HCT116 (cell line): Measurements from ENCODE around the gene SLC16A12. TPM values are rescaled to one million over a fixed set of nuclear protein-coding genes. Genes with fewer than 3 reads are reported as not detected.

Experiments
- ATAC-seq: fragments of 200-7000 bp; cut with Tn5 transposase; 2 replicates; pipeline ENCODE4 v1.9.1; 2020; ENCODE audit warnings: mild to moderate bottlenecking, moderate library complexity
- BruUV-seq: library from RNA; stranded (reverse); fragments of 400-500 nt; replicated peaks from 2 replicates; lab custom pipeline; 2021; lab: Mats Ljungman, UMichigan
- CTCF ChIA-PET: fragments of 300-600 bp; sonication (Branson Sonifier 250); formaldehyde crosslinking; loops from one replicate; lab custom pipeline; 2021; ENCODE audit warnings: antibody characterized with exemption; lab: Charles Lee
- POLR2A ChIA-PET: fragments of 300-600, 350-600 bp; sonication (Branson Sonifier 250); formaldehyde crosslinking; loops from one replicate; lab custom pipeline; 2021; ENCODE audit warnings: antibody characterized with exemption; lab: Charles Lee
- RAD21 ChIA-PET, 2 experiments: fragments of 300-600 bp; sonication (Branson Sonifier 250); formaldehyde crosslinking; loops; one replicate each; lab custom pipeline; 2023; ENCODE audit warnings: low total read pairs in 2 of 2; ENCODE audit not compliant: uncharacterized antibody in 2 of 2, unreplicated experiment in 2 of 2, low non-redundant PET in 1 of 2; lab: Charles Lee
- DNase-seq: peaks from one replicate; pipeline ENCODE4 v3.0.0-alpha.2; 2010; ENCODE audit warnings: low read depth, low spot score
- H2AFZ ChIP-seq: fragments of 200-600 bp; shearing (Covaris generic), sonication (generic); 2 replicates; pipeline ENCODE4 v1.6.1; 2017; ENCODE audit warnings: low read depth, mixed run types, mixed read lengths, antibody characterized with exemption, low read length; ENCODE audit not compliant: poor library complexity, severe bottlenecking
- H3K27ac ChIP-seq: 2 replicates; pipeline ENCODE4 v1.5.1; 2012; ENCODE audit warnings: low read depth, low read length
- H3K27me3 ChIP-seq: fragments of 200-600 bp; sonication (generic); 2 replicates; pipeline ENCODE4 v1.6.1; 2016; ENCODE audit warnings: mixed run types, low read length, mixed read lengths; ENCODE audit not compliant: insufficient read depth
- H3K36me3 ChIP-seq, 2 experiments: fragments of 200-500 bp in 1 of 2; fragments of 200-600 bp in 1 of 2; sonication (Bioruptor generic) in 1 of 2; sonication (generic) in 1 of 2; 2 replicates each; pipeline versions ENCODE4 v1.5.1 to v1.6.1; 2014 to 2016; ENCODE audit warnings: low read length in 2 of 2, inconsistent platforms in 1 of 2, mixed read lengths in 1 of 2, mixed run types in 1 of 2; ENCODE audit not compliant: insufficient read depth in 2 of 2, control insufficient read depth in 1 of 2
- H3K4me1 ChIP-seq, 2 experiments: fragments of 200-600 bp in 1 of 2; sonication (generic) in 1 of 2; 2 replicates each; pipeline versions ENCODE4 v1.5.1 to v1.6.1; 2012 to 2017; ENCODE audit warnings: low read length in 2 of 2, inconsistent platforms in 1 of 2, mild to moderate bottlenecking in 1 of 2, mixed read lengths in 1 of 2, mixed run types in 1 of 2, moderate library complexity in 1 of 2; ENCODE audit not compliant: insufficient read depth in 2 of 2, control insufficient read depth in 1 of 2
- H3K4me2 ChIP-seq: fragments of 200-600 bp; sonication (generic); 2 replicates; pipeline ENCODE4 v1.6.1; 2017; ENCODE audit warnings: mixed run types, low read length, mixed read lengths
- H3K4me3 ChIP-seq, 2 experiments: fragments of 200-600 bp in 1 of 2; sonication (generic) in 1 of 2; replicated peaks in 1 of 2; 2 replicates each; pipeline ENCODE4 v1.5.1; 2011 to 2016; ENCODE audit warnings: low read length in 2 of 2, control low read depth in 1 of 2, low read depth in 1 of 2, mild to moderate bottlenecking in 1 of 2, mixed read lengths in 1 of 2, mixed run types in 1 of 2
- H3K79me2 ChIP-seq: fragments of 200-600 bp; sonication (generic); 2 replicates; pipeline ENCODE4 v1.6.1; 2017; ENCODE audit warnings: mild to moderate bottlenecking, mixed run types, low read length, moderate library complexity, mixed read lengths; ENCODE audit not compliant: insufficient read depth
- H3K9ac ChIP-seq: fragments of 200-600 bp; sonication (generic); 2 replicates; pipeline ENCODE4 v1.6.1; 2016; ENCODE audit warnings: low read length, mixed read lengths
- H3K9me2 ChIP-seq: fragments of 200-600 bp; sonication (generic), shearing (Covaris generic); 2 replicates; pipeline ENCODE4 v1.6.1; 2017; ENCODE audit warnings: mixed run types, mild to moderate bottlenecking, moderate library complexity; ENCODE audit not compliant: insufficient read depth
- H3K9me3 ChIP-seq, 2 experiments: fragments of 200-500 bp in 1 of 2; fragments of 200-600 bp in 1 of 2; sonication (Bioruptor generic) in 1 of 2; sonication (generic) in 1 of 2; 2 replicates each; pipeline ENCODE4 v1.6.1; 2014 to 2017; ENCODE audit warnings: low read length in 2 of 2, mixed read lengths in 2 of 2, inconsistent platforms in 1 of 2, low read depth in 1 of 2, mild to moderate bottlenecking in 1 of 2, mixed run types in 1 of 2, moderate library complexity in 1 of 2; ENCODE audit not compliant: control insufficient read depth in 1 of 2, insufficient read depth in 1 of 2
- H4K20me1 ChIP-seq: fragments of 200-600 bp; sonication (generic), shearing (Covaris generic); 2 replicates; pipeline ENCODE4 v1.6.1; 2017; ENCODE audit warnings: mixed run types, mild to moderate bottlenecking, moderate library complexity; ENCODE audit not compliant: insufficient read depth
- ATF3 ChIP-seq: IDR thresholded peaks from 2 replicates; pipeline ENCODE4 v1.6.1; 2012
- CEBPB ChIP-seq: IDR thresholded peaks from 2 replicates; pipeline ENCODE4 v1.6.1; 2012; ENCODE audit warnings: low read depth
- EGR1 ChIP-seq: IDR thresholded peaks from 2 replicates; pipeline ENCODE4 v1.6.1; 2012; ENCODE audit warnings: low read depth
- ELF1 ChIP-seq: IDR thresholded peaks from 2 replicates; pipeline ENCODE4 v1.6.1; 2012; ENCODE audit warnings: low read depth, borderline replicate concordance
- EZH2 ChIP-seq: fragments of 200-600 bp; sonication (generic); IDR thresholded peaks from 2 replicates; pipeline ENCODE4 v1.6.1; 2017; ENCODE audit warnings: antibody characterized with exemption, mixed run types
- EZH2phosphoT487 ChIP-seq: fragments of 200-600 bp; IDR thresholded peaks from 2 replicates; pipeline ENCODE4 v1.6.1; 2018; ENCODE audit warnings: antibody characterized with exemption, borderline replicate concordance
- MAX ChIP-seq: IDR thresholded peaks from 2 replicates; pipeline ENCODE4 v1.6.1; 2012
- POLR2A ChIP-seq: IDR thresholded peaks from 2 replicates; pipeline ENCODE4 v1.7.0; 2011; ENCODE audit warnings: borderline replicate concordance; ENCODE audit not compliant: insufficient read depth, insufficient read length; ENCODE audit errors: extremely low read depth
- RAD21 ChIP-seq: IDR thresholded peaks from 2 replicates; pipeline ENCODE4 v1.6.1; 2012; ENCODE audit warnings: low read depth, mild to moderate bottlenecking
- SP1 ChIP-seq: IDR thresholded peaks from 2 replicates; pipeline ENCODE4 v1.6.1; 2012; ENCODE audit warnings: low read depth
- SRF ChIP-seq: IDR thresholded peaks from 2 replicates; pipeline ENCODE4 v1.6.1; 2012; ENCODE audit warnings: low read depth
- TCF7L2 ChIP-seq: IDR thresholded peaks from 2 replicates; pipeline ENCODE4 v1.7.0; 2011; ENCODE audit warnings: borderline replicate concordance, inconsistent platforms; ENCODE audit not compliant: insufficient read depth, insufficient read length; ENCODE audit errors: extremely low read depth
- ZBTB33 ChIP-seq: IDR thresholded peaks from 2 replicates; pipeline ENCODE4 v1.6.1; 2011; ENCODE audit warnings: mild to moderate bottlenecking, low read length, moderate library complexity; ENCODE audit not compliant: insufficient replicate concordance; ENCODE audit errors: extremely low read depth
- ZFX ChIP-seq: fragments of 450-650 bp; IDR thresholded peaks from 2 replicates; pipeline ENCODE4 v1.6.1; 2017
- intact Hi-C: fragments of 100-400 bp; cut with micrococcal nuclease; formaldehyde crosslinking; loops from 2 replicates; pipeline ENCODE4 v1.10.0; 2022
- total RNA-seq: library from RNA; stranded (reverse); gene quantifications from one replicate; pipeline ENCODE4 v1.2.1, GENCODE V29; 2021; ENCODE audit not compliant: unreplicated experiment

SLC16A12 gene
- total RNA-seq, 1 experiment from 2014 or later, result not detected

DNA sequence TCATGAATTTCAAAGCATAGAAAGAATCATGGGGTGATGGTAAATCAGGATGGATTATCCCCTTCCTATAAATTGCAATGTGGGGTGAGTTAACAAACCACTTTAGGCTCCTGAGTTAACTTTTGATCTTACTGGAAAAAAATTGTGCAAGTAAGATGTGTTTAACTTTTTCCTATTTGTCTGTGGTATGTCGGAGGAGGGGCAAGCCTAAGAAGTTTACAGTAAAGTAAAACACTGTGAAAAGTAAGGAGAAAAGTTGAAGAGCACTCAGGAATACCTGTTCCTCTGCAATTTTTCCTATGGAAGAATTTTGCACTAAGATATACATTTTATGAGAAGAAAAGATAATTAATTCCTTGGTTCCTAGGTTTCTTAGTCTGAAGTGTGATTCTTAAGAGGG, 76.6 kb downstream of the SLC16A12 start:
- no peak for ATAC-seq
- Histone ChIP-seq H2AFZ (peak overlapping the region; percentile 65), H4K20me1 (no peaks in the 10 kb centered on the region), H3K4me1 (peaks cover 11 to 16% of the 10 kb centered on the region in 2 experiments; a peak in 3 of 4 replicates), H3K4me3 (peak overlapping the region in 1 of 2 experiments; percentile 17; a peak in 1 of 4 replicates), H3K36me3 (no peaks in the 10 kb centered on the region), H3K9me3 (no peaks in the 10 kb centered on the region), H3K9me2 (no peaks in the 10 kb centered on the region), H3K4me2 (peak overlapping the region; percentile 58), H3K79me2 (no peaks in the 10 kb centered on the region), H3K27ac (no peak overlapping the region), H3K9ac (no peak overlapping the region), H3K27me3 (no peaks in the 10 kb centered on the region)
- ChIA-PET CTCF (interaction anchor here (1.4 kb wide), 1 partner anchor 8 kb away, joined by 6 read pairs; no protein-coding TSS in a partner anchor), RAD21 (no interaction called here), POLR2A (no interaction called here)
- intact Hi-C loops, result no loop called here
- TF ChIP-seq ELF1, result no peak
- no peak; the same call in 1 of the 2 replicates for TF ChIP-seq SP1
- no peak for TF ChIP-seq EZH2
- no peak for TF ChIP-seq EGR1
- no peak for TF ChIP-seq SRF
- no peak for TF ChIP-seq ZFX
- TF ChIP-seq TCF7L2, result no peak
- no peak for TF ChIP-seq ATF3
- TF ChIP-seq EZH2phosphoT487, result no peak
- TF ChIP-seq MAX, result no peak
- TF ChIP-seq RAD21, result no peak
- TF ChIP-seq CEBPB, result no peak
- no peak for TF ChIP-seq POLR2A
- TF ChIP-seq ZBTB33, result no peak
- no TSS peak for BruUV-seq
- DNase-seq, result no peak
